HFFc6 (cell line): ENCODE measurements around the gene HSP90B1. TPM values are rescaled to one million over a fixed set of nuclear protein-coding genes. Genes with fewer than 3 reads are reported as not detected.

Experiments
- DNase-seq: peaks from one replicate; pipeline ENCODE4 v3.0.0-alpha.2; 2018
- H3K27ac Mint-ChIP-seq: 2 replicates; pipeline ENCODE4 v1.8.0; 2020; ENCODE audit warnings: mild to moderate bottlenecking, mixed read lengths
- H3K27me3 Mint-ChIP-seq: 2 replicates; pipeline ENCODE4 v1.8.0; 2021; ENCODE audit warnings: mild to moderate bottlenecking, moderate library complexity, mixed read lengths; ENCODE audit not compliant: insufficient read depth
- H3K36me3 Mint-ChIP-seq: 2 replicates; pipeline ENCODE4 v1.8.0; 2021; ENCODE audit warnings: low read depth, mixed read lengths
- H3K4me1 Mint-ChIP-seq: 2 replicates; pipeline ENCODE4 v1.8.0; 2020; ENCODE audit warnings: low read depth, mixed read lengths
- H3K4me3 Mint-ChIP-seq: 2 replicates; pipeline ENCODE4 v1.8.0; 2020; ENCODE audit warnings: mild to moderate bottlenecking, moderate library complexity, mixed read lengths
- H3K9me3 Mint-ChIP-seq: 2 replicates; pipeline ENCODE4 v1.8.0; 2020; ENCODE audit warnings: mild to moderate bottlenecking, mixed read lengths
- CTCF ChIP-seq: fragments of 200-600 bp; sonication (generic); IDR thresholded peaks from 2 replicates; pipeline ENCODE4 v1.5.0; 2021; ENCODE audit warnings: antibody characterized with exemption, mild to moderate bottlenecking
- total RNA-seq, 6 experiments: library from RNA; stranded (reverse); fragmentation: NEBNext Ultra II Directional; extraction: Animal tissue kit (Norgen Biotek cat#: 25700); gene quantifications; 2 replicates in 1 of 6; 3 replicates in 5 of 6; pipeline ENCODE4 v1.2.3, GENCODE V29; 2021

Gene HSP90B1
- total RNA-seq, 6 experiments from 2014 or later, result 1,001 to 1,318 (median 1,069) TPM

- no peak overlapping the region for H3K27ac Mint-ChIP-seq
These were observed 14.8 kb downstream of the HSP90B1 start for GRCh38 chr12:103944964-103945363.

GRCh38 chr12:103947871-103948555, 17.8 kb downstream of the HSP90B1 start:
- H3K27ac Mint-ChIP-seq, result peak overlapping the region; percentile 36
- no peak for DNase-seq
- no peak for TF ChIP-seq CTCF
- H3K4me1 Mint-ChIP-seq, result peaks cover 7% of the 10 kb centered on the region; the same call in 1 of the 2 replicates
- peaks cover 43% of the 10 kb centered on the region for H3K36me3 Mint-ChIP-seq
- H3K4me3 Mint-ChIP-seq, result no peak overlapping the region
- H3K9me3 Mint-ChIP-seq, result no peaks in the 10 kb centered on the region
- H3K27me3 Mint-ChIP-seq, result no peaks in the 10 kb centered on the region; the same call in 1 of the 2 replicates

More at GRCh38 chr12:103944964-103945363, 14.8 kb downstream of the HSP90B1 start:
- H3K36me3 Mint-ChIP-seq, result peaks cover 60% of the 10 kb centered on the region
- H3K4me3 Mint-ChIP-seq, result no peak overlapping the region
- H3K4me1 Mint-ChIP-seq, result peaks cover 7% of the 10 kb centered on the region; the same call in 1 of the 2 replicates
- no peak for DNase-seq
- no peaks in the 10 kb centered on the region; the same call in 1 of the 2 replicates for H3K27me3 Mint-ChIP-seq
- TF ChIP-seq CTCF, result no peak
- H3K9me3 Mint-ChIP-seq, result no peaks in the 10 kb centered on the region

GRCh38 chr12:103948746-103949406, 18.7 kb downstream of the HSP90B1 start:
- no peak for DNase-seq
- no peak overlapping the region for H3K4me3 Mint-ChIP-seq
- no peak for TF ChIP-seq CTCF
- H3K9me3 Mint-ChIP-seq, result no peaks in the 10 kb centered on the region
- H3K4me1 Mint-ChIP-seq, result peaks cover 10% of the 10 kb centered on the region; the same call in 1 of the 2 replicates
- no peak overlapping the region for H3K27ac Mint-ChIP-seq
- peaks cover 36% of the 10 kb centered on the region for H3K36me3 Mint-ChIP-seq
- no peaks in the 10 kb centered on the region; the same call in 1 of the 2 replicates for H3K27me3 Mint-ChIP-seq

- no peak for TF ChIP-seq CTCF
- Mint-ChIP-seq H3K4me3 (no peak overlapping the region), H3K9me3 (no peaks in the 10 kb centered on the region), H3K27me3 (no peaks in the 10 kb centered on the region; the same call in 1 of the 2 replicates), H3K27ac (no peak overlapping the region), H3K36me3 (peaks cover 28% of the 10 kb centered on the region), H3K4me1 (peaks cover 30% of the 10 kb centered on the region)
- DNase-seq, result no peak
These were observed 22.3 kb downstream of the HSP90B1 start for GRCh38 chr12:103952497-103952896.

- TF ChIP-seq CTCF, result no peak
- H3K27ac Mint-ChIP-seq, result peak overlapping the region; percentile 98
- peak overlapping the region; percentile 98 for H3K4me3 Mint-ChIP-seq
- peaks cover 53% of the 10 kb centered on the region for H3K4me1 Mint-ChIP-seq
- DNase-seq, result no peak
- no peaks in the 10 kb centered on the region for H3K9me3 Mint-ChIP-seq
- H3K36me3 Mint-ChIP-seq, result peaks cover 14% of the 10 kb centered on the region
- no peaks in the 10 kb centered on the region for H3K27me3 Mint-ChIP-seq
These were observed 25.8 kb downstream of the HSP90B1 start for GRCh38 chr12:103955811-103956508.
